Upper lobe of left lung (tissue), 6 donors: ENCODE measurements around the gene PEF1. TPM values are rescaled to one million over a fixed set of nuclear protein-coding genes. Genes with fewer than 3 reads are reported as not detected.

Experiments
- ATAC-seq, 2 donors: fragments of 200-7000 bp; cut with Tn5 transposase; one replicate each; pipeline ENCODE4 v1.9.1; 2022; ENCODE audit warnings: mild to moderate bottlenecking in 2 of 2, moderate library complexity in 2 of 2; ENCODE audit not compliant: low FRiP score in 2 of 2
- DNase-seq, 2 donors: peaks; one replicate each; pipeline ENCODE4 v3.0.0-alpha.2; 2019 to 2020
- H3K27ac ChIP-seq, 4 donors: fragments of 200-600 bp; sonication (generic); one replicate each; pipeline ENCODE4 v1.5.1; 2016 to 2019
- H3K27me3 ChIP-seq, 4 donors: fragments of 200-600 bp; sonication (generic); one replicate each; pipeline ENCODE4 v1.5.1; 2017 to 2019
- H3K36me3 ChIP-seq, 4 donors: fragments of 200-600 bp; sonication (generic); one replicate each; pipeline ENCODE4 v1.5.1; 2016 to 2019
- H3K4me1 ChIP-seq, 4 donors: fragments of 200-600 bp; sonication (generic); one replicate each; pipeline ENCODE4 v1.5.1; 2018 to 2019
- H3K4me3 ChIP-seq, 4 donors: fragments of 200-600 bp; sonication (generic); one replicate each; pipeline ENCODE4 v1.5.1; 2017 to 2019; ENCODE audit warnings: mild to moderate bottlenecking in 2 of 4, moderate library complexity in 1 of 4
- H3K9me3 ChIP-seq, 4 donors: fragments of 200-600 bp; sonication (generic); one replicate each; pipeline ENCODE4 v1.5.1; 2018 to 2019
- CTCF ChIP-seq, 6 experiments: fragments of 450-650 bp in 4 of 6; fragments of 200-600 bp in 2 of 6; sonication (generic) in 2 of 6; IDR thresholded peaks; one replicate each; pipeline ENCODE4 v1.5.1; 2016 to 2019; ENCODE audit warnings: antibody characterized with exemption in 6 of 6
- EP300 ChIP-seq, 4 donors: sonication (generic); formaldehyde crosslinking; IDR thresholded peaks; one replicate each; pipeline ENCODE4 v1.5.1; 2017; ENCODE audit warnings: antibody characterized with exemption in 4 of 4, control low read depth in 2 of 4
- POLR2A ChIP-seq, 4 donors: fragments of 450-650 bp; IDR thresholded peaks; one replicate each; pipeline ENCODE4 v1.5.1; 2016 to 2017; ENCODE audit warnings: antibody characterized with exemption in 4 of 4, mild to moderate bottlenecking in 2 of 4
- POLR2AphosphoS5 ChIP-seq, 2 donors: sonication (generic); formaldehyde crosslinking; IDR thresholded peaks; one replicate each; pipeline ENCODE4 v1.5.1; 2017; ENCODE audit warnings: antibody characterized with exemption in 2 of 2
- WGBS, 2 donors: methylation state at CpG; one replicate each; pipeline ENCODE4 v1.1.5; 2017 to 2018; 5-methylcytosine and 5-hydroxymethylcytosine counted together
- total RNA-seq, 6 donors: library from RNA; depleted of rRNA in 4 of 6; stranded (reverse); fragments of >200 nt in 4 of 6; gene quantifications; one replicate each; pipeline versions ENCODE4 v1.1.0 to v1.2.1, GENCODE V29; 2016 to 2021
- donor health status: DM: no; HTN: no; CAD: no; lungs with moderate emphysema.
- donor health status: DM: no; HTN: yes; CAD: no; lungs with severe emphysema.

Gene PEF1
- total RNA-seq, 6 donors from 2014 or later, result 52.4 to 135 (median 77.4) TPM

GRCh38 chr1:31624731-31625514 lies 19.8 kb downstream of the PEF1 start:
- ATAC-seq, result no peak
- H3K27me3 ChIP-seq, result no peaks in the 10 kb centered on the region
- H3K36me3 ChIP-seq, result peaks cover 0 to 38% (median 23%) of the 10 kb centered on the region in 4 donors
- peaks cover 11 to 37% (median 24%) of the 10 kb centered on the region in 4 donors for H3K4me1 ChIP-seq
- DNase-seq, result peak; percentile 18 to 55
- H3K27ac ChIP-seq, result peak overlapping the region in 2 of 4 donors; percentile 79 to 81
- 87 to 93% methylated on average over 12 to 14 of the region's 16 CpGs for WGBS, 2 donors
- TF ChIP-seq EP300 (IDR thresholded peaks at IDR 0.05) (no peak), CTCF (IDR thresholded peaks at IDR 0.05) (no peak), POLR2A (IDR thresholded peaks at IDR 0.05) (no peak), POLR2AphosphoS5 (IDR thresholded peaks at IDR 0.05) (no peak)
- H3K9me3 ChIP-seq, result no peaks in the 10 kb centered on the region
- H3K4me3 ChIP-seq, result no peak overlapping the region

GRCh38 chr1:31624309-31624708 lies 20.4 kb downstream of the PEF1 start:
- DNase-seq, result peak in 1 of 2 donors; percentile 18
- TF ChIP-seq EP300 (IDR thresholded peaks at IDR 0.05) (no peak), CTCF (IDR thresholded peaks at IDR 0.05) (no peak), POLR2A (IDR thresholded peaks at IDR 0.05) (no peak), POLR2AphosphoS5 (IDR thresholded peaks at IDR 0.05) (no peak)

GRCh38 chr1:31623365-31623764 lies 21.3 kb downstream of the PEF1 start:
- DNase-seq, result peak; percentile 12 to 54
- H3K4me3 ChIP-seq, result no peak overlapping the region
- H3K27ac ChIP-seq, result no peak overlapping the region
- TF ChIP-seq EP300 (IDR thresholded peaks at IDR 0.05), result no peak
- no peak for TF ChIP-seq POLR2A (IDR thresholded peaks at IDR 0.05)
- no peak for TF ChIP-seq CTCF (IDR thresholded peaks at IDR 0.05)
- no peak for TF ChIP-seq POLR2AphosphoS5 (IDR thresholded peaks at IDR 0.05)
- no peak for ATAC-seq
- H3K36me3 ChIP-seq, result peaks cover 0 to 23% (median 8%) of the 10 kb centered on the region in 4 donors
- H3K27me3 ChIP-seq, result no peaks in the 10 kb centered on the region
- peaks cover 10 to 27% (median 15%) of the 10 kb centered on the region in 4 donors for H3K4me1 ChIP-seq
- no peaks in the 10 kb centered on the region for H3K9me3 ChIP-seq
- WGBS, 2 donors, result 96 to 100% methylated on average over 8 to 12 of the region's 12 CpGs

More at GRCh38 chr1:31624309-31624708, 20.4 kb downstream of the PEF1 start:
- Histone ChIP-seq H3K9me3 (no peaks in the 10 kb centered on the region), H3K27ac (no peak overlapping the region), H3K36me3 (peaks cover 0 to 32% (median 17%) of the 10 kb centered on the region in 4 donors), H3K4me1 (peaks cover 11 to 36% (median 21%) of the 10 kb centered on the region in 4 donors), H3K27me3 (no peaks in the 10 kb centered on the region), H3K4me3 (no peak overlapping the region)
- no peak for ATAC-seq
- WGBS, 2 donors, result 61 to 70% methylated on average over 5 of the region's 5 CpGs

- ATAC-seq (no peak), DNase-seq (peak; percentile 19 to 51)
- H3K4me3 ChIP-seq, result no peak overlapping the region
- H3K4me1 ChIP-seq, result peaks cover 21 to 32% (median 24%) of the 10 kb centered on the region in 4 donors
- H3K36me3 ChIP-seq, result peaks cover 0 to 10% (median 1%) of the 10 kb centered on the region in 4 donors
- no peaks in the 10 kb centered on the region for H3K9me3 ChIP-seq
- peaks cover 0 to 11% (median 8%) of the 10 kb centered on the region in 4 donors for H3K27me3 ChIP-seq
- 76 to 83% methylated on average over 10 to 15 of the region's 15 CpGs for WGBS, 2 donors
- H3K27ac ChIP-seq, result no peak overlapping the region
- TF ChIP-seq POLR2AphosphoS5 (IDR thresholded peaks at IDR 0.05) (no peak), CTCF (IDR thresholded peaks at IDR 0.05) (no peak), POLR2A (IDR thresholded peaks at IDR 0.05) (no peak), EP300 (IDR thresholded peaks at IDR 0.05) (no peak)
Observed at GRCh38 chr1:31621847-31622730, 22.6 kb downstream of the PEF1 start.
